Esophagus squamous epithelium (tissue), 5 donors: Measurements from ENCODE around the gene CSNK1G2. TPM values are rescaled to one million over a fixed set of nuclear protein-coding genes. Genes with fewer than 3 reads are reported as not detected.

Experiments used
- DNase-seq: peaks from one replicate; lab custom pipeline; 2025; lab: John Stamatoyannopoulos, UW
- H3K27ac ChIP-seq, 4 donors: fragments of 200-600 bp; sonication (generic); one replicate each; pipeline ENCODE4 v1.5.1; 2016 to 2019; ENCODE audit warnings: mild to moderate bottlenecking in 1 of 4
- H3K27me3 ChIP-seq, 4 donors: fragments of 200-600 bp; sonication (generic); 1 replicate in 3 of 4; 2 replicates in 1 of 4; pipeline versions ENCODE4 v1.5.1 to v1.6.0; 2017 to 2021; ENCODE audit warnings: antibody characterized with exemption in 1 of 4
- H3K36me3 ChIP-seq, 3 donors: fragments of 200-600 bp; sonication (generic); one replicate each; pipeline ENCODE4 v1.5.1; 2016 to 2019
- H3K4me1 ChIP-seq, 3 donors: fragments of 200-600 bp; sonication (generic); one replicate each; pipeline ENCODE4 v1.5.1; 2017 to 2019
- H3K4me3 ChIP-seq, 4 donors: fragments of 200-600 bp; sonication (generic); 1 replicate in 3 of 4; 2 replicates in 1 of 4; pipeline ENCODE4 v1.5.1; 2016 to 2019; ENCODE audit warnings: mild to moderate bottlenecking in 2 of 4, moderate library complexity in 1 of 4
- H3K9me3 ChIP-seq, 3 donors: fragments of 200-600 bp; sonication (generic); one replicate each; pipeline ENCODE4 v1.5.1; 2016 to 2019
- POLR2A ChIP-seq, 4 donors: fragments of 450-650 bp; IDR thresholded peaks; one replicate each; pipeline ENCODE4 v1.6.1; 2017; ENCODE audit warnings: antibody characterized with exemption in 4 of 4, mild to moderate bottlenecking in 4 of 4, moderate library complexity in 3 of 4
- WGBS, 2 donors: methylation state at CpG; one replicate each; pipeline ENCODE4 v1.1.5; 2018; 5-methylcytosine and 5-hydroxymethylcytosine counted together
- intact Hi-C: fragments of 100-400 bp; cut with DNase I; formaldehyde crosslinking; loops from one replicate; pipeline ENCODE4 v1.15.0; 2022
- total RNA-seq, 4 donors: library from RNA; depleted of rRNA; stranded (reverse); fragments of >200 nt; gene quantifications; one replicate each; pipeline ENCODE4 v1.1.0, GENCODE V29; 2016
- TF ChIP-seq, protein P1 (sequence below), 6 experiments: fragments of 450-650 bp in 4 of 6; fragments of 200-600 bp in 2 of 6; sonication (generic) in 2 of 6; IDR thresholded peaks; one replicate each; pipeline ENCODE4 v1.5.1; 2016 to 2019; ENCODE audit warnings: antibody characterized with exemption in 6 of 6, mild to moderate bottlenecking in 4 of 6, moderate library complexity in 4 of 6
- donor health status: DM: yes; HTN: yes; CAD: no.

The CSNK1G2 gene
- total RNA-seq, 4 donors from 2014 or later: 40.4 to 68.9 (median 60.3) TPM

DNA sequence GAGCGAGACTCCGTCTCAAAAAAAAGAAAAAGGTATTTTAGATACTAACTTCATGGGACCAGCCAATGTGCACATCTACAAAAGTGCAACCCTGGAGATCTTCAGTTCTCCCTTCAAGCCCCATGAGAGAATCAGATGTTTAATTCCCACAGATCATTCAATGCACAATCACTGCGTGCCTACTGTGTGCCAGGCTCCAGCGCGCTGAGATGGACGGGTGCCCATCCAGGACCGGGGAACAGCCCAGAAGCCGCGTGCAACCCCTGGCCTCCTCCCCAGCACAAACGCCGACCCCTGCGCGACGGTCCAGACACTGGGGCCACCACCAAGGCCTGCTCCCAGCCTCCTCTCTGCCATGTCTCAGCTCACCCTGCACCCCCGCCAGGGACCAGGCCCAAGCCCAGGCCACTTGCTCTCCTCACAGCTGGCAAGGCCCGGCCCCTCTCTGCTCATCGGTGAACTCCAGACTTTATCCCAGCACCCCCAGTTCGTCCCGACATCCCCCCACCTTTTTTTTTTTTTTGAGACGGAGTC lies 69.2 kb downstream of the CSNK1G2 start:
- Histone ChIP-seq H3K27ac (no peak overlapping the region), H3K4me3 (no peak overlapping the region), H3K4me1 (peaks cover 11 to 28% (median 12%) of the 10 kb centered on the region in 3 donors), H3K36me3 (peaks cover 0 to 39% (median 0%) of the 10 kb centered on the region in 3 donors), H3K9me3 (no peaks in the 10 kb centered on the region), H3K27me3 (no peaks in the 10 kb centered on the region)
- TF ChIP-seq, protein P1, sequence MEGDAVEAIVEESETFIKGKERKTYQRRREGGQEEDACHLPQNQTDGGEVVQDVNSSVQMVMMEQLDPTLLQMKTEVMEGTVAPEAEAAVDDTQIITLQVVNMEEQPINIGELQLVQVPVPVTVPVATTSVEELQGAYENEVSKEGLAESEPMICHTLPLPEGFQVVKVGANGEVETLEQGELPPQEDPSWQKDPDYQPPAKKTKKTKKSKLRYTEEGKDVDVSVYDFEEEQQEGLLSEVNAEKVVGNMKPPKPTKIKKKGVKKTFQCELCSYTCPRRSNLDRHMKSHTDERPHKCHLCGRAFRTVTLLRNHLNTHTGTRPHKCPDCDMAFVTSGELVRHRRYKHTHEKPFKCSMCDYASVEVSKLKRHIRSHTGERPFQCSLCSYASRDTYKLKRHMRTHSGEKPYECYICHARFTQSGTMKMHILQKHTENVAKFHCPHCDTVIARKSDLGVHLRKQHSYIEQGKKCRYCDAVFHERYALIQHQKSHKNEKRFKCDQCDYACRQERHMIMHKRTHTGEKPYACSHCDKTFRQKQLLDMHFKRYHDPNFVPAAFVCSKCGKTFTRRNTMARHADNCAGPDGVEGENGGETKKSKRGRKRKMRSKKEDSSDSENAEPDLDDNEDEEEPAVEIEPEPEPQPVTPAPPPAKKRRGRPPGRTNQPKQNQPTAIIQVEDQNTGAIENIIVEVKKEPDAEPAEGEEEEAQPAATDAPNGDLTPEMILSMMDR (IDR thresholded peaks at IDR 0.05): no peak
- no peak for TF ChIP-seq POLR2A (IDR thresholded peaks at IDR 0.05)
- WGBS, 2 donors: 92 to 95% methylated on average over 17 to 18 of the region's 20 CpGs
- intact Hi-C loops: no loop called here
- DNase-seq: no peak

GRCh38 chr19:2011169-2011568 lies 70.2 kb downstream of the CSNK1G2 start:
- H3K9me3 ChIP-seq: no peaks in the 10 kb centered on the region
- intact Hi-C loops: no loop called here
- H3K27me3 ChIP-seq: no peaks in the 10 kb centered on the region
- H3K27ac ChIP-seq: no peak overlapping the region
- no peak for TF ChIP-seq POLR2A (IDR thresholded peaks at IDR 0.05)
- TF ChIP-seq, protein P1 (IDR thresholded peaks at IDR 0.05): no peak
- H3K36me3 ChIP-seq: peaks cover 0 to 36% (median 0%) of the 10 kb centered on the region in 3 donors
- WGBS, 2 donors: 94 to 96% methylated on average over 11 to 12 of the region's 12 CpGs
- H3K4me3 ChIP-seq: no peak overlapping the region
- DNase-seq: no peak
- H3K4me1 ChIP-seq: peaks cover 13 to 30% (median 13%) of the 10 kb centered on the region in 3 donors

DNA sequence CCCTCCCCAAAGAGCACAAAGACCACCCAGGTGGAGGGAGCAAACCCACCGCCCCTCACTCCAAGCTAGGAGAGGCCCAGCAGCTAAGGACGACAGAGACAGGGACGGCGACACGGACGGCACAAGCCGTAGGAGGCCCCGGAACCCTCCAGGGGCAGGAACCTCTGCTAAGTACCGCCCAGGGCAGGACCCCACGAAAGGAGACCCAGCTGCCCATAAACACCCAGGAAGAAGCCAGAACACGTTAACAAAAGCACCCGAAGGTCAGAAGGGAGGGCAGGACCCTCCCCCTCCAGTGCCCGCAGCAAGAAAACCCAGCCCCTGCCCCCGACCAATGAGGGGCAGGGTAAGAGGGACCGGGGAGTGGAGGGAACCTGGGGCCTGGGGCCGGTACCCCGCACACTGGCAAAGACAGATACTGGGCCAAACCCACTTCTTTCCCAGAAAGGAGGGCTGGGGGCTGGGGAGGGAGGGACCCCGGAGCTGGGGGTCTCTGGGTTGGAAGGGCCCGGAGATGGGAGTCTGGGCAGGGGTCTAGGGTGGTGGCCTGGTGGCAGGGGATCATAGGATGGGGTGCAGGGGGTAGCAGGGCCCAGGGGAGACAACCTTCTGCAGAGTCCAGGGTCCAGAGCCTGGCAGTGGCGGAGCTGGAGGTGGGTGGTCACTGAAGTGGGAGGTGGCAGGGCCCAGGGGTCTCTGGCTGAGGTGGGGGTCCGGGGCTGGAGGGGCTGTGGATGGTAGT lies 72.1 kb downstream of the CSNK1G2 start:
- TF ChIP-seq, protein P1 (IDR thresholded peaks at IDR 0.05): no peak
- WGBS, 2 donors: 81 to 94% methylated on average over 6 to 14 of the region's 21 CpGs
- DNase-seq: no peak
- H3K4me3 ChIP-seq: no peak overlapping the region
- H3K27me3 ChIP-seq: no peaks in the 10 kb centered on the region
- peaks cover 0 to 36% (median 0%) of the 10 kb centered on the region in 3 donors for H3K36me3 ChIP-seq
- H3K27ac ChIP-seq: peak overlapping the region in 1 of 4 donors; percentile 34
- intact Hi-C loops: no loop called here
- no peaks in the 10 kb centered on the region for H3K9me3 ChIP-seq
- peaks cover 17 to 37% (median 18%) of the 10 kb centered on the region in 3 donors for H3K4me1 ChIP-seq

DNA sequence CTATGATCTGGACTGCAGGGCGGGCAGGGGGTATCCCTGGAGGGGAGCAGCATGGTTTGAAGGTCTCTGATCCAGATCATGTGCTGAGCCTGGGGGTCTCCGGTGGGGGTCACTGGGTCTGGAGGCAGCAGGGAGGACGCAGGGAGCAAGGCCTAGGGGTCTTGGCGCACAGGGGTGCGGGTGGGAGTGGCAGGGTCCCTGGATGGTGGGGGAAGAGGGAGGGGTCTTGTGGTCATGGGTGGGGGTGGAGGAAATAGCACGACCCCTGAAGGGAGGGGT lies 72.7 kb downstream of the CSNK1G2 start:
- Histone ChIP-seq H3K36me3 (peaks cover 0 to 36% (median 0%) of the 10 kb centered on the region in 3 donors), H3K4me3 (no peak overlapping the region), H3K4me1 (peaks cover 17 to 37% (median 18%) of the 10 kb centered on the region in 3 donors), H3K27ac (peak overlapping the region in 1 of 4 donors; percentile 34), H3K9me3 (no peaks in the 10 kb centered on the region), H3K27me3 (no peaks in the 10 kb centered on the region)
- no peak for DNase-seq
- intact Hi-C loops: no loop called here
- WGBS, 2 donors: 78 to 93% methylated on average over 5 of the region's 6 CpGs
- no peak for TF ChIP-seq POLR2A (IDR thresholded peaks at IDR 0.05)
- TF ChIP-seq, protein P1 (IDR thresholded peaks at IDR 0.05): no peak

DNA sequence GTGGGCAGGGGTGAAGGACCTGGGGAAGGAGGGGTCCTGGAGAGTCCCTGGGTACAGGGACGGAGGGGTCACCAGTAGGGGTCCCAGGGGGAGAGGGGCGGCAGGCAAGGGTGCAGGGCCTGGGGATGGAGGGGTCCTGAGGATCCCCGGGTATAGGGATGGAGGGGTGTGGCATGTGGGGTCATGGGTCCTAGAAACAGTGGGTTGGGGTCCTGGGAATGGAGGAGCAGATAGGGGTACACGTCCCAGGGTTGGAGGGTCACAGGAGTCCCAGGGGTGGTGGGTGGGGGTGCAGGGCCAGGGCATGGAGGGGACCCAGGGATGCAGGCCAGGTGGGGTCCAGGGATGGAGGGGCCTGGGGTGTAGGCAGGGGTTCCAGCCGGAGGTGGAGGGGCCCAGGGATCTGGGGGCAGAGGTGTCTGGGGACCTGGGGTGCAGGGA lies 73.2 kb downstream of the CSNK1G2 start:
- intact Hi-C loops: no loop called here
- no peaks in the 10 kb centered on the region for H3K9me3 ChIP-seq
- 64 to 71% methylated on average over 4 to 5 of the region's 5 CpGs for WGBS, 2 donors
- no peak for DNase-seq
- no peaks in the 10 kb centered on the region for H3K27me3 ChIP-seq
- TF ChIP-seq, protein P1 (IDR thresholded peaks at IDR 0.05): no peak
- no peak for TF ChIP-seq POLR2A (IDR thresholded peaks at IDR 0.05)
- peak overlapping the region in 3 of 4 donors; percentile 62 to 89 (median 72) for H3K4me3 ChIP-seq
- H3K4me1 ChIP-seq: peaks cover 17 to 38% (median 18%) of the 10 kb centered on the region in 3 donors
- peak overlapping the region in 3 of 4 donors; percentile 77 to 84 (median 83) for H3K27ac ChIP-seq
- peaks cover 0 to 30% (median 0%) of the 10 kb centered on the region in 3 donors for H3K36me3 ChIP-seq
